HG03025 (cell line): ENCODE results near the gene P2RY2.

Source experiments
- ATAC-seq: cut with Tn5 transposase; IDR thresholded peaks from one replicate; pipeline ENCODE4 v1.9.1; 2021; ENCODE audit warnings: mild to moderate bottlenecking, moderate library complexity; ENCODE audit not compliant: unreplicated experiment, low FRiP score

Gene P2RY2

GRCh38 chr11:73203790-73204189, 14.3 kb upstream of the P2RY2 start:
- no peak for ATAC-seq

- ATAC-seq: no peak
Measured at GRCh38 chr11:73204711-73205121, 13.4 kb upstream of the P2RY2 start.

- ATAC-seq: no peak
Measured at GRCh38 chr11:73205661-73206343, 12.3 kb upstream of the P2RY2 start.

- ATAC-seq: no peak
Measured at GRCh38 chr11:73206801-73207200, 11.3 kb upstream of the P2RY2 start.

- no peak for ATAC-seq
Measured at GRCh38 chr11:73209892-73210291, 8.2 kb upstream of the P2RY2 start.

GRCh38 chr11:73210916-73211667, 7.0 kb upstream of the P2RY2 start:
- ATAC-seq: no peak

GRCh38 chr11:73213196-73214143, 4.6 kb upstream of the P2RY2 start:
- no peak for ATAC-seq

GRCh38 chr11:73215191-73216134, 2.6 kb upstream of the P2RY2 start:
- no peak for ATAC-seq

- no peak for ATAC-seq
Measured at GRCh38 chr11:73216465-73216864, 1.6 kb upstream of the P2RY2 start.

- no peak for ATAC-seq
Measured at GRCh38 chr11:73217131-73217809, 811 bp upstream of the P2RY2 start.

- no peak for ATAC-seq
Measured at GRCh38 chr11:73217810-73218105, 323 bp upstream of the P2RY2 start.

- ATAC-seq: no peak
Measured at GRCh38 chr11:73218830-73219215, 742 bp downstream of the P2RY2 start.

- no peak for ATAC-seq
Measured at GRCh38 chr11:73219396-73220285, 1.6 kb downstream of the P2RY2 start.

GRCh38 chr11:73221451-73221850, 3.4 kb downstream of the P2RY2 start:
- ATAC-seq: no peak

GRCh38 chr11:73221996-73222395, 3.9 kb downstream of the P2RY2 start:
- no peak for ATAC-seq

GRCh38 chr11:73223998-73224730, 6.1 kb downstream of the P2RY2 start:
- no peak for ATAC-seq

- no peak for ATAC-seq
Measured at GRCh38 chr11:73225001-73225686, 7.1 kb downstream of the P2RY2 start.
